GM23248 (cell line): ENCODE measurements around the gene NEBL. TPM values are rescaled to one million over a fixed set of nuclear protein-coding genes. Genes with fewer than 3 reads are reported as not detected.
"Not testable (repeated sequence)": the region's sequence is repeated elsewhere in the genome, so short reads cannot be mapped to it uniquely, and the experiment has no call there.

Experiments used
- DNase-seq: peaks from one replicate; pipeline ENCODE4 v3.0.0-alpha.2; 2015
- H2AFZ ChIP-seq: fragments of 200-600 bp; sonication (generic); 2 replicates; pipeline ENCODE4 v1.6.1; 2016; ENCODE audit warnings: antibody characterized with exemption
- H3F3A ChIP-seq: fragments of 200-600 bp; sonication (generic); 2 replicates; pipeline ENCODE4 v1.6.1; 2016; ENCODE audit warnings: mild to moderate bottlenecking, antibody characterized with exemption, mixed run types; ENCODE audit not compliant: insufficient read depth
- H3K27ac ChIP-seq: fragments of 200-600 bp; sonication (generic); 2 replicates; pipeline ENCODE4 v1.5.1; 2016; ENCODE audit warnings: mild to moderate bottlenecking
- H3K27me3 ChIP-seq: fragments of 200-600 bp; sonication (generic); replicated peaks from 2 replicates; pipeline ENCODE4 v1.6.1; 2016; ENCODE audit warnings: mild to moderate bottlenecking; ENCODE audit not compliant: insufficient read depth
- H3K36me3 ChIP-seq: fragments of 200-600 bp; sonication (generic); 2 replicates; pipeline ENCODE4 v1.6.1; 2016; ENCODE audit warnings: low read depth, mild to moderate bottlenecking
- H3K4me1 ChIP-seq: fragments of 200-600 bp; sonication (generic); 2 replicates; pipeline ENCODE4 v1.6.1; 2016; ENCODE audit warnings: mild to moderate bottlenecking; ENCODE audit not compliant: insufficient read depth
- H3K4me2 ChIP-seq: fragments of 200-600 bp; sonication (generic); one replicate; pipeline ENCODE4 v1.6.1; 2016; ENCODE audit warnings: mild to moderate bottlenecking; ENCODE audit not compliant: unreplicated experiment
- H3K4me3 ChIP-seq: fragments of 200-600 bp; sonication (generic); 2 replicates; pipeline ENCODE4 v1.5.1; 2016; ENCODE audit warnings: mild to moderate bottlenecking
- H3K79me2 ChIP-seq: fragments of 200-600 bp; sonication (generic); 2 replicates; pipeline ENCODE4 v1.6.1; 2016; ENCODE audit warnings: mild to moderate bottlenecking; ENCODE audit not compliant: insufficient read depth
- H3K9ac ChIP-seq: fragments of 200-600 bp; sonication (generic); 2 replicates; pipeline ENCODE4 v1.6.1; 2016; ENCODE audit warnings: mild to moderate bottlenecking
- H3K9me2 ChIP-seq: fragments of 200-600 bp; sonication (generic); 2 replicates; pipeline ENCODE4 v1.6.1; 2016; ENCODE audit warnings: mixed run types, mild to moderate bottlenecking, moderate library complexity; ENCODE audit not compliant: insufficient read depth
- H3K9me3 ChIP-seq: fragments of 200-600 bp; sonication (generic); one replicate; pipeline ENCODE4 v1.6.1; 2017; ENCODE audit warnings: low read depth
- H4K20me1 ChIP-seq: fragments of 200-600 bp; sonication (generic); 2 replicates; pipeline ENCODE4 v1.6.0; 2016; ENCODE audit not compliant: insufficient read depth
- EZH2 ChIP-seq: fragments of 200-600 bp; sonication (generic); IDR thresholded peaks from 2 replicates; pipeline ENCODE4 v1.6.1; 2018; ENCODE audit warnings: antibody characterized with exemption, mild to moderate bottlenecking; ENCODE audit not compliant: insufficient read depth, poor library complexity, severe bottlenecking
- EZH2phosphoT487 ChIP-seq: fragments of 200-600 bp; sonication (generic); IDR thresholded peaks from 2 replicates; pipeline ENCODE4 v1.6.1; 2018; ENCODE audit warnings: antibody characterized with exemption, moderate library complexity, mild to moderate bottlenecking, low read depth; ENCODE audit not compliant: insufficient read depth
- WGBS, 2 experiments: methylation state at CpG; one replicate each; pipeline ENCODE4 v1.1.6; 2015 to 2017; ENCODE audit warnings: low lambda C conversion rate in 2 of 2, low coverage in 1 of 2; ENCODE audit errors: missing lambda C conversion rate in 2 of 2; 5-methylcytosine and 5-hydroxymethylcytosine counted together
- in situ Hi-C: fragments of 300-500 bp; cut with MboI; formaldehyde crosslinking; loops from 2 replicates; pipeline ENCODE4 v1.15.0; 2020
- polyA plus RNA-seq: library from polyadenylated mRNA; unstranded; fragments of >200 nt; fragmentation: Nextera tagmentation; extraction: Ambion mirVana; gene quantifications from 2 replicates; pipeline ENCODE4 v1.2.1, GENCODE V29; 2016
- total RNA-seq: library from RNA; depleted of rRNA; stranded (reverse); fragments of >200 nt; shearing (Covaris generic); gene quantifications from 2 replicates; pipeline ENCODE4 v1.2.3, GENCODE V29; 2014; rRNA removed

Gene NEBL, protein sequence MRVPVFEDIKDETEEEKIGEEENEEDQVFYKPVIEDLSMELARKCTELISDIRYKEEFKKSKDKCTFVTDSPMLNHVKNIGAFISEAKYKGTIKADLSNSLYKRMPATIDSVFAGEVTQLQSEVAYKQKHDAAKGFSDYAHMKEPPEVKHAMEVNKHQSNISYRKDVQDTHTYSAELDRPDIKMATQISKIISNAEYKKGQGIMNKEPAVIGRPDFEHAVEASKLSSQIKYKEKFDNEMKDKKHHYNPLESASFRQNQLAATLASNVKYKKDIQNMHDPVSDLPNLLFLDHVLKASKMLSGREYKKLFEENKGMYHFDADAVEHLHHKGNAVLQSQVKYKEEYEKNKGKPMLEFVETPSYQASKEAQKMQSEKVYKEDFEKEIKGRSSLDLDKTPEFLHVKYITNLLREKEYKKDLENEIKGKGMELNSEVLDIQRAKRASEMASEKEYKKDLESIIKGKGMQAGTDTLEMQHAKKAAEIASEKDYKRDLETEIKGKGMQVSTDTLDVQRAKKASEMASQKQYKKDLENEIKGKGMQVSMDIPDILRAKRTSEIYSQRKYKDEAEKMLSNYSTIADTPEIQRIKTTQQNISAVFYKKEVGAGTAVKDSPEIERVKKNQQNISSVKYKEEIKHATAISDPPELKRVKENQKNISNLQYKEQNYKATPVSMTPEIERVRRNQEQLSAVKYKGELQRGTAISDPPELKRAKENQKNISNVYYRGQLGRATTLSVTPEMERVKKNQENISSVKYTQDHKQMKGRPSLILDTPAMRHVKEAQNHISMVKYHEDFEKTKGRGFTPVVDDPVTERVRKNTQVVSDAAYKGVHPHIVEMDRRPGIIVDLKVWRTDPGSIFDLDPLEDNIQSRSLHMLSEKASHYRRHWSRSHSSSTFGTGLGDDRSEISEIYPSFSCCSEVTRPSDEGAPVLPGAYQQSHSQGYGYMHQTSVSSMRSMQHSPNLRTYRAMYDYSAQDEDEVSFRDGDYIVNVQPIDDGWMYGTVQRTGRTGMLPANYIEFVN
- total RNA-seq, result not detected in 2 replicates
- not detected in 2 replicates for polyA plus RNA-seq

DNA sequence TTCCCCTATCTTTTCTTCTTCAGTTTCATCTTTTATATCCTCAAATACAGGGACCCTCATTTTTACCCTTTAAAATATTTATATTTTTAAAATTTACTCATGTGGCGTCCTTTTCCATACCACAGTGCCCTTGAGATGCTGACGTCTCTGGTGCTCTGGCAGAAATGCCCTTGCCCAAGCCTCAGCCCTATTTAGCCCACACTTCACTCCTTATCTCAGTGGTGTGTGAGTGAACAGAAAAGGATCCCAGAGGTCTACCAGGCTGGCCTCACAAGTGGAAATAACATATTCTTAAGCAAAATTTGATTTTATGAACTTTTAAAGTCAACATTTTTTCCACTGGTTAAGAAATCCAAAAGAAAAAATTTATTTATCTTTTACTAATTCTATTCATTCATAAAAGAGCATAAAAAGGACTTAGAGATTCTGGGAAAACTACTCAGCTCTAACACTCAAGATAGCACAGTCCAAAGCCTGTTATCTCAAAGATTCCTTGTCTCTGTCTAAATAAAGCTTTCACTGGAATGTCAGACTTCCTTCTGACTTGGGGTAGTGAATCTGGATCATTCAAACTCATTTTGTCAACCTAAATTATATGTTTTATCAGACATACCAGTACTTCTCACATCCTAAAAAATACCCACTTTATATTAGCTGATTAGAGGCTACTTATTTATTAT, at the start of gene NEBL:
TSS of gene NEBL (minus strand) at position 166 of the 680 bp plus-strand sequence. CDS start at position 60, 106 bp downstream.
- Histone ChIP-seq H3K4me1 (no peaks in the 10 kb centered on the region), H3K27me3 (no peaks in the 10 kb centered on the region), H3K79me2 (no peaks in the 10 kb centered on the region), H3F3A (no peaks in the 10 kb centered on the region), H3K27ac (no peak within 1 kb of the TSS), H3K9me3 (no peaks in the 10 kb centered on the region), H3K4me2 (no peak within 1 kb of the TSS), H2AFZ (no peak within 1 kb of the TSS), H3K9ac (no peak within 1 kb of the TSS), H3K36me3 (no peaks in the 10 kb centered on the region), H3K4me3 (no peak within 1 kb of the TSS), H4K20me1 (no peaks in the 10 kb centered on the region), H3K9me2 (no peaks in the 10 kb centered on the region)
- no peak for DNase-seq
- TF ChIP-seq EZH2phosphoT487, result no peak
- no peak for TF ChIP-seq EZH2
- in situ Hi-C loops, result no loop called here
- 37 to 57% methylated on average over 2 of the region's 2 CpGs for WGBS, 2 experiments

DNA sequence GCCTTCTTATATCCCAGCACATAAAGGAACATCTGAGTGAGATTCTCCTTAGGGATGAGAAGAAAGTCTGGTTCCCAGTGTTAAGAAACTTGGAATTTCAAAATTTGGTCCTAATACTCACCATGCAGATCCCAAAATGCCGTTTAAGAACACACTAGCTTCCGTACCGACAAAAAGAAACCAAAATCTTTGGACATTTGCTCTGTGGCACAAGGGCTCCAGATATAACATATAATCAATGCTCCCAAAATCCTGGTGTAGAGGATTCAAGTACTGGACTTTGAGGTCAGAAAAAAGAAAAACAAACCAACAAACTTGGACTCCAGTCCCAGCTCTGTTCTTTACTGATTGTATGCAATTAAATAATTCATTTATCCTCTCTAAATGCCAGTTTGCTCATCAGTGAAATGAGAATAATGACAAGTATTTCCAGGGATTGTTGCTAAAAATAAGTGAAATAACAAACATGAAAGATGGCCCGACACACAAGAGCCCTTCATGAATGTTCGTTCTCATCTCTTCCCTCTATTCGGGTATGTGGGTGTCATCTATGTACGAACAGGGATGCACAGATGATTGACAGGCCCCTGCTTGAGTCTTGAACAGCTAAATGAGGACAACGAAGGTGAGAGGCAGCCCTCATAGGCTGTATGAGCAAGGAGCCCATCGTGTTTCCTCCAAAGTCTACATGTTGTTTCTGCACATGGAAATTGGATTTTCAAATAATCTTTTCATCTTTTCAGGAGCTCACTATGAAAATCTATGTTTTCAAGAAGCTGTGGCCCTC, 48.6 kb upstream of the NEBL start:
- Histone ChIP-seq H3K4me2 (no peak overlapping the region), H3K27me3 (no peaks in the 10 kb centered on the region), H4K20me1 (no peaks in the 10 kb centered on the region), H2AFZ (no peak overlapping the region), H3K4me1 (no peaks in the 10 kb centered on the region), H3K9me2 (no peaks in the 10 kb centered on the region), H3K9me3 (no peaks in the 10 kb centered on the region), H3F3A (no peaks in the 10 kb centered on the region), H3K9ac (no peak overlapping the region), H3K79me2 (no peaks in the 10 kb centered on the region), H3K4me3 (no peak overlapping the region), H3K36me3 (no peaks in the 10 kb centered on the region), H3K27ac (no peak overlapping the region)
- in situ Hi-C loops, result no loop called here
- DNase-seq, result no peak
- WGBS, 2 experiments, result 66 to 70% methylated on average over 9 of the region's 9 CpGs
- TF ChIP-seq EZH2phosphoT487 (no peak), EZH2 (no peak)

- in situ Hi-C loops, result no loop called here
- no peaks in the 10 kb centered on the region for H3K4me1 ChIP-seq
- no peak overlapping the region for H3K27ac ChIP-seq
- H3K4me2 ChIP-seq, result no peak overlapping the region
- no peak overlapping the region for H3K4me3 ChIP-seq
- no peak for TF ChIP-seq EZH2
- TF ChIP-seq EZH2phosphoT487, result no peak
- H4K20me1 ChIP-seq, result no peaks in the 10 kb centered on the region
- H3K9ac ChIP-seq, result no peak overlapping the region
- no peaks in the 10 kb centered on the region for H3K9me2 ChIP-seq
- DNase-seq, result no peak
- H3K27me3 ChIP-seq, result no peaks in the 10 kb centered on the region
- H3F3A ChIP-seq, result no peaks in the 10 kb centered on the region
- H3K9me3 ChIP-seq, result no peaks in the 10 kb centered on the region
- no peaks in the 10 kb centered on the region for H3K36me3 ChIP-seq
- WGBS, 2 experiments, result 68 to 73% methylated on average over 7 of the region's 7 CpGs
- H2AFZ ChIP-seq, result no peak overlapping the region
- no peaks in the 10 kb centered on the region for H3K79me2 ChIP-seq
These were observed 47.8 kb upstream of the NEBL start for GRCh38 chr10:20944789-20945502.

DNA sequence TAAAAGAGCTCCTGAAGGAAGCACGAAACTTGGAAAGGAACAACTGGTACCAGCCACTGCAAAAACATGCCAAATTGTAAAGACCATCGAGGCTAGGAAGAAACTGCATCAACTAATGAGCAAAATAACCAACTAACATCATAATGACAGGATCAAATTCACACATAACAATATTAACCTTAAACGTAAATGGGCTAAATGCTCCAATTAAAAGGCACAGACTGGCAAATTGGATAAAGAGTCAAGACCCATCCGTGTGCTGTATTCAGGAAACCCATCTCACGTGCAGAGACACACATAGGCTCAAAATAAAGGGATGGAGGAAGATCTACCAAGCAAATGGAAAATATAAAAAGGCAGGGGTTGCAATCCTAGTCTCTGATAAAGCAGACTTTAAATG, 42.3 kb upstream of the NEBL start:
- DNase-seq, H3F3A ChIP-seq, in situ Hi-C loops, H3K4me1 ChIP-seq, H3K27ac ChIP-seq, H2AFZ ChIP-seq, H3K4me2 ChIP-seq, H3K36me3 ChIP-seq, H3K4me3 ChIP-seq, H3K79me2 ChIP-seq, H3K9me2 ChIP-seq, H3K27me3 ChIP-seq, H3K9me3 ChIP-seq, H4K20me1 ChIP-seq, H3K9ac ChIP-seq: not testable (repeated sequence)
- 13 to 30% methylated on average over 5 of the region's 5 CpGs for WGBS, 2 experiments
